HepG2 (cell line): ENCODE results near the gene BTBD19. TPM values are rescaled to one million over a fixed set of nuclear protein-coding genes. Genes with fewer than 3 reads are reported as not detected.
A peak's percentile ranks its signal among the peaks of the same experiment; 100 is the strongest.

Experiments used
- ATM ChIP-seq: fragments of 450-650 bp; IDR thresholded peaks from 2 replicates; pipeline ENCODE4 v1.7.1; 2017; ENCODE audit warnings: mild to moderate bottlenecking, borderline replicate concordance
- EP300 ChIP-seq, 3 experiments: sonication (generic) in 1 of 3; formaldehyde crosslinking in 1 of 3; IDR thresholded peaks; 2 replicates each; pipeline versions ENCODE4 v1.5.1 to v1.6.1; 2011 to 2020; ENCODE audit warnings: low read depth in 2 of 3, low read length in 2 of 3, borderline replicate concordance in 1 of 3, improper control_type of control experiment in 1 of 3, mild to moderate bottlenecking in 1 of 3, missing genetic modification reagents in 1 of 3, moderate library complexity in 1 of 3
- GZF1 ChIP-seq: sonication (generic); formaldehyde crosslinking; IDR thresholded peaks from 2 replicates; pipeline ENCODE4 v1.5.1; 2020; ENCODE audit warnings: mild to moderate bottlenecking, missing genetic modification reagents
- JUNB ChIP-seq: sonication (generic); formaldehyde crosslinking; IDR thresholded peaks from 2 replicates; pipeline ENCODE4 v1.8.0; 2022; ENCODE audit warnings: missing genetic modification reagents, mild to moderate bottlenecking, borderline replicate concordance
- LCORL ChIP-seq, 2 experiments: fragments of 450-650 bp in 1 of 2; sonication (generic) in 1 of 2; formaldehyde crosslinking in 1 of 2; IDR thresholded peaks; 2 replicates each; pipeline versions ENCODE4 v1.5.0 to v1.6.1; 2017 to 2020; ENCODE audit warnings: antibody characterized with exemption in 1 of 2, missing genetic modification reagents in 1 of 2
- NFE2L2 ChIP-seq: fragments of 150-350 bp; IDR thresholded peaks from 2 replicates; pipeline ENCODE4 v1.6.1; 2014; ENCODE audit warnings: low read length
- NFYC ChIP-seq: IDR thresholded peaks from 2 replicates; pipeline ENCODE4 v1.6.1; 2016; ENCODE audit warnings: missing genetic modification reagents, missing compliant biosample characterization
- RFX3 ChIP-seq: IDR thresholded peaks from 2 replicates; pipeline ENCODE4 v1.6.1; 2016; ENCODE audit warnings: missing biosample characterization, missing genetic modification reagents
- SIN3B ChIP-seq: fragments of 150-350 bp; IDR thresholded peaks from 2 replicates; pipeline ENCODE4 v1.6.1; 2014; ENCODE audit warnings: low read length
- SP5 ChIP-seq: IDR thresholded peaks from 2 replicates; pipeline ENCODE4 v1.6.1; 2016; ENCODE audit warnings: low read depth, borderline replicate concordance
- TP53 ChIP-seq: sonication (generic); formaldehyde crosslinking; conservative IDR thresholded peaks from 2 replicates; pipeline ENCODE4 v1.4.0; 2020; ENCODE audit warnings: missing genetic modification reagents
- ZFAT ChIP-seq: sonication (generic); formaldehyde crosslinking; conservative IDR thresholded peaks from 2 replicates; pipeline ENCODE4 v1.8.1; 2023; ENCODE audit warnings: missing genetic modification reagents, inconsistent platforms
- ZNF354B ChIP-seq: sonication (generic); formaldehyde crosslinking; IDR thresholded peaks from 2 replicates; pipeline ENCODE4 v1.8.0; 2022; ENCODE audit warnings: mild to moderate bottlenecking, missing genetic modification reagents
- ZNF468 ChIP-seq: sonication (generic); formaldehyde crosslinking; IDR thresholded peaks from 2 replicates; pipeline ENCODE4 v1.8.0; 2022; ENCODE audit warnings: mild to moderate bottlenecking, moderate library complexity, missing genetic modification reagents
- ZNF496 ChIP-seq: sonication (generic); formaldehyde crosslinking; IDR thresholded peaks from 2 replicates; pipeline ENCODE4 v1.8.1; 2023; ENCODE audit warnings: mild to moderate bottlenecking, moderate library complexity, missing genetic modification reagents; ENCODE audit not compliant: insufficient replicate concordance
- ZNF788 ChIP-seq: sonication (generic); formaldehyde crosslinking; IDR thresholded peaks from 2 replicates; pipeline ENCODE4 v1.5.0; 2020; ENCODE audit warnings: mild to moderate bottlenecking, missing genetic modification reagents, borderline replicate concordance
- ZNF891 ChIP-seq: sonication (generic); formaldehyde crosslinking; IDR thresholded peaks from 2 replicates; pipeline ENCODE4 v1.5.0; 2020; ENCODE audit warnings: mild to moderate bottlenecking, missing genetic modification reagents
- polyA plus RNA-seq, 8 experiments: library from polyadenylated mRNA; depleted of rRNA in 3 of 8; stranded (reverse) in 7 of 8; unstranded in 1 of 8; fragments of >200 nt; fragmentation: Illumina TruSeq in 4 of 8; extraction: Trizol in 4 of 8; gene quantifications; 2 replicates each; pipeline versions ENCODE4 v1.2.1 to v1.2.3, GENCODE V29; 2011 to 2016; ENCODE audit warnings: low read depth in 4 of 8, missing spikeins in 1 of 8, mixed read lengths in 1 of 8; ENCODE audit not compliant: insufficient read depth in 1 of 8
- total RNA-seq, 5 experiments: library from RNA; depleted of rRNA; stranded (reverse); fragments of >200 nt; fragmentation: Illumina TruSeq; extraction: Trizol; gene quantifications; 2 replicates each; pipeline ENCODE4 v1.2.3, GENCODE V29; 2016; ENCODE audit warnings: low read depth in 1 of 5
- TF ChIP-seq, protein P1 (sequence below): sonication (generic); formaldehyde crosslinking; conservative IDR thresholded peaks from 2 replicates; pipeline ENCODE4 v1.4.0; 2020; ENCODE audit warnings: missing genetic modification reagents
- TF ChIP-seq, protein P2 (sequence below): sonication (generic); formaldehyde crosslinking; IDR thresholded peaks from 2 replicates; pipeline ENCODE4 v1.5.0; 2020; ENCODE audit warnings: missing genetic modification reagents
- TF ChIP-seq, protein P3 (sequence below): sonication (generic); formaldehyde crosslinking; conservative IDR thresholded peaks from 2 replicates; pipeline ENCODE4 v1.5.0; 2020; ENCODE audit warnings: missing genetic modification reagents
- TF ChIP-seq, protein P4 (sequence below): sonication (generic); formaldehyde crosslinking; IDR thresholded peaks from 2 replicates; pipeline ENCODE4 v1.5.0; 2020; ENCODE audit warnings: mild to moderate bottlenecking, missing genetic modification reagents

Gene BTBD19
- total and polyA plus RNA-seq, 2 of the 13 experiments (the other 11 are each of a cell fraction or from before 2014, with no cell fraction given) = 2.7 to 6.7 TPM

DNA sequence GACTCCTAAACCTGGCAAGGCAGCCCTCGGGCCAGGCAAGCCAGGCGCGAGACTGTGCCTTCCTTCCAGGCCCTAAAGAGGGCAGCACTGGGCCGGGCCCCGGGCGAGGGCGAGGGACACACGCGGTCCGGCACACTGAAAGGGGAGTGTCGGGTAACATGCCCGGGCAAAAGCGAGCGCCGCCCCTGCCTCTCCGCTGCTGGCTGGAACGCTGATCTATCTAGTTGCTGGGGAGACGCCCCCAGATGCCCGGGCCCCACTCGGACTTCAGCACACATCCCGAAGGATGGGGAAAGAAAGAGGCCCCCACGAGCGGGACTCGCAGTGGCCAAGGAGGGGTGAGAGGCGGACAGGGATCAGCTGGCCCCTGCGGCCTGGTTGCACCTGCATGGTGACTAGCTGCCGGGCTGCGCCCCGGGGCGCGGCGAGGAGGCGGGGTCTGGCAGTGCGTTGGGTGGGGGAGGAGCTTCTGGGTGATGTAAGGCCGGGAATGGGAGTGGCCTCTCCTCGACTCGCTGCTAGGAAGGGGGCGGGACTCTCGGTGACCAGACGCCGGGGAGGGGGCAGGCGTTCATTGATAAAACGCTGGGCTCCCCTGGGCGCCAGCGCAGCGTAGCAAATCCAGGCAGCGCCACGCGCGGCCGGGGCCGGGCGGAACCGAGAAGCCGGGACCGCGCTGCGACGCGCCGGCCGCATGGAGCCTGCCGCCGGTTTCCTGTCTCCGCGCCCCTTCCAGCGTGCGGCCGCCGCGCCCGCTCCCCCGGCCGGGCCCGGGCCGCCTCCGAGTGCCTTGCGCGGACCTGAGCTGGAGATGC is 8.3 kb upstream of the BTBD19 start, which contains the start of gene PLK3 (continued):
- TF ChIP-seq, protein P1, sequence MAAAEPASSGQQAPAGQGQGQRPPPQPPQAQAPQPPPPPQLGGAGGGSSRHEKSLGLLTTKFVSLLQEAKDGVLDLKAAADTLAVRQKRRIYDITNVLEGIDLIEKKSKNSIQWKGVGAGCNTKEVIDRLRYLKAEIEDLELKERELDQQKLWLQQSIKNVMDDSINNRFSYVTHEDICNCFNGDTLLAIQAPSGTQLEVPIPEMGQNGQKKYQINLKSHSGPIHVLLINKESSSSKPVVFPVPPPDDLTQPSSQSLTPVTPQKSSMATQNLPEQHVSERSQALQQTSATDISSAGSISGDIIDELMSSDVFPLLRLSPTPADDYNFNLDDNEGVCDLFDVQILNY (CRISPR knock-in tag) = no peak; the same call in 1 of the 2 replicates
- TF ChIP-seq ZNF788 (peak; percentile 73; the same call in 1 of the 2 replicates), ZNF354B (CRISPR knock-in tag) (no peak), JUNB (CRISPR knock-in tag) (no peak), ZNF891 (CRISPR knock-in tag) (peak; percentile 78; the same call in 1 of the 2 replicates), SIN3B (0 out of 2 replicates have a peak, but pooled peaks have one; percentile 44), EP300 (IDR thresholded peaks at IDR 0.05; ENCODE audit: low read depth in 2 of 2, low read length in 2 of 2) (peak; percentile 13 to 54; a peak in 1 of 4 replicates), EP300 (CRISPR knock-in tag; IDR thresholded peaks at IDR 0.05; ENCODE audit: borderline replicate concordance) (no peak; the same call in 1 of the 2 replicates), NFE2L2 (no peak), GZF1 (CRISPR knock-in tag) (peak; percentile 86; the same call in 1 of the 2 replicates), RFX3 (CRISPR knock-in tag) (no peak; the same call in 1 of the 2 replicates), SP5 (CRISPR knock-in tag) (no peak; the same call in none of the 2 replicates), TP53 (CRISPR knock-in tag) (peak; percentile 99), ATM (no peak), NFYC (peak; percentile 51), ZFAT (CRISPR knock-in tag) (no peak), ZNF496 (CRISPR knock-in tag) (no peak), LCORL (IDR thresholded peaks at IDR 0.05) (no peak), LCORL (CRISPR knock-in tag; IDR thresholded peaks at IDR 0.05) (peak; percentile 94), ZNF468 (no peak)
- TF ChIP-seq, protein P2, sequence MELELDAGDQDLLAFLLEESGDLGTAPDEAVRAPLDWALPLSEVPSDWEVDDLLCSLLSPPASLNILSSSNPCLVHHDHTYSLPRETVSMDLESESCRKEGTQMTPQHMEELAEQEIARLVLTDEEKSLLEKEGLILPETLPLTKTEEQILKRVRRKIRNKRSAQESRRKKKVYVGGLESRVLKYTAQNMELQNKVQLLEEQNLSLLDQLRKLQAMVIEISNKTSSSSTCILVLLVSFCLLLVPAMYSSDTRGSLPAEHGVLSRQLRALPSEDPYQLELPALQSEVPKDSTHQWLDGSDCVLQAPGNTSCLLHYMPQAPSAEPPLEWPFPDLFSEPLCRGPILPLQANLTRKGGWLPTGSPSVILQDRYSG (CRISPR knock-in tag) = no peak; the same call in 1 of the 2 replicates
- TF ChIP-seq, protein P3, sequence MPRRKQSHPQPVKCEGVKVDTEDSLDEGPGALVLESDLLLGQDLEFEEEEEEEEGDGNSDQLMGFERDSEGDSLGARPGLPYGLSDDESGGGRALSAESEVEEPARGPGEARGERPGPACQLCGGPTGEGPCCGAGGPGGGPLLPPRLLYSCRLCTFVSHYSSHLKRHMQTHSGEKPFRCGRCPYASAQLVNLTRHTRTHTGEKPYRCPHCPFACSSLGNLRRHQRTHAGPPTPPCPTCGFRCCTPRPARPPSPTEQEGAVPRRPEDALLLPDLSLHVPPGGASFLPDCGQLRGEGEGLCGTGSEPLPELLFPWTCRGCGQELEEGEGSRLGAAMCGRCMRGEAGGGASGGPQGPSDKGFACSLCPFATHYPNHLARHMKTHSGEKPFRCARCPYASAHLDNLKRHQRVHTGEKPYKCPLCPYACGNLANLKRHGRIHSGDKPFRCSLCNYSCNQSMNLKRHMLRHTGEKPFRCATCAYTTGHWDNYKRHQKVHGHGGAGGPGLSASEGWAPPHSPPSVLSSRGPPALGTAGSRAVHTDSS (CRISPR knock-in tag) = no peak
- TF ChIP-seq, protein P4, sequence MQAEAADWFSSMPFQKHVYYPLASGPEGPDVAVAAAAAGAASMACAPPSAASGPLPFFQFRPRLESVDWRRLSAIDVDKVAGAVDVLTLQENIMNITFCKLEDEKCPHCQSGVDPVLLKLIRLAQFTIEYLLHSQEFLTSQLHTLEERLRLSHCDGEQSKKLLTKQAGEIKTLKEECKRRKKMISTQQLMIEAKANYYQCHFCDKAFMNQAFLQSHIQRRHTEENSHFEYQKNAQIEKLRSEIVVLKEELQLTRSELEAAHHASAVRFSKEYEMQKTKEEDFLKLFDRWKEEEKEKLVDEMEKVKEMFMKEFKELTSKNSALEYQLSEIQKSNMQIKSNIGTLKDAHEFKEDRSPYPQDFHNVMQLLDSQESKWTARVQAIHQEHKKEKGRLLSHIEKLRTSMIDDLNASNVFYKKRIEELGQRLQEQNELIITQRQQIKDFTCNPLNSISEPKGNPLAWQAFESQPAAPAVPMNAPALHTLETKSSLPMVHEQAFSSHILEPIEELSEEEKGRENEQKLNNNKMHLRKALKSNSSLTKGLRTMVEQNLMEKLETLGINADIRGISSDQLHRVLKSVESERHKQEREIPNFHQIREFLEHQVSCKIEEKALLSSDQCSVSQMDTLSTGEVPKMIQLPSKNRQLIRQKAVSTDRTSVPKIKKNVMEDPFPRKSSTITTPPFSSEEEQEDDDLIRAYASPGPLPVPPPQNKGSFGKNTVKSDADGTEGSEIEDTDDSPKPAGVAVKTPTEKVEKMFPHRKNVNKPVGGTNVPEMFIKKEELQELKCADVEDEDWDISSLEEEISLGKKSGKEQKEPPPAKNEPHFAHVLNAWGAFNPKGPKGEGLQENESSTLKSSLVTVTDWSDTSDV = peak; percentile 91; the same call in 1 of the 2 replicates
